DOHH2 (cell line): ENCODE measurements around the gene CTPS2.
A peak's percentile ranks its signal among the peaks of the same experiment; 100 is the strongest.

Experiments used
- H3F3A ChIP-seq: fragments of 200-600 bp; sonication (generic), shearing (Covaris generic); 2 replicates; pipeline ENCODE4 v1.6.0; 2016; ENCODE audit warnings: antibody characterized with exemption, mild to moderate bottlenecking; ENCODE audit not compliant: control insufficient read depth, insufficient read depth
- H3K27ac ChIP-seq: fragments of 200-600 bp; sonication (generic); 2 replicates; pipeline ENCODE4 v1.5.1; 2014; ENCODE audit warnings: low read depth, mild to moderate bottlenecking, low read length, moderate library complexity
- H3K27me3 ChIP-seq: fragments of 200-600 bp; sonication (generic); 2 replicates; pipeline ENCODE4 v1.6.1; 2014; ENCODE audit warnings: mild to moderate bottlenecking, low read length, mixed read lengths; ENCODE audit not compliant: control insufficient read depth
- H3K36me3 ChIP-seq: fragments of 200-600 bp; sonication (generic); 2 replicates; pipeline ENCODE4 v1.6.1; 2014; ENCODE audit warnings: mild to moderate bottlenecking, low read length, moderate library complexity, mixed read lengths; ENCODE audit not compliant: control insufficient read depth
- H3K4me1 ChIP-seq: fragments of 200-600 bp; sonication (generic); 2 replicates; pipeline ENCODE4 v1.6.1; 2014; ENCODE audit warnings: mild to moderate bottlenecking, low read length, mixed read lengths; ENCODE audit not compliant: control insufficient read depth
- H3K4me2 ChIP-seq: fragments of 200-600 bp; sonication (generic); 2 replicates; pipeline ENCODE4 v1.6.0; 2014; ENCODE audit warnings: mild to moderate bottlenecking, low read length, moderate library complexity
- H3K4me3 ChIP-seq: fragments of 200-600 bp; sonication (generic); 2 replicates; pipeline ENCODE4 v1.5.1; 2014; ENCODE audit warnings: mild to moderate bottlenecking, low read length, mixed read lengths
- H3K79me2 ChIP-seq: fragments of 200-600 bp; sonication (generic); 2 replicates; pipeline ENCODE4 v1.6.1; 2014; ENCODE audit warnings: mild to moderate bottlenecking, low read length, mixed read lengths; ENCODE audit not compliant: control insufficient read depth
- H3K9me2 ChIP-seq: fragments of 200-600 bp; sonication (generic); replicated peaks from 2 replicates; pipeline ENCODE4 v1.6.1; 2014; ENCODE audit warnings: mild to moderate bottlenecking, low read length, mixed read lengths; ENCODE audit not compliant: control insufficient read depth
- H3K9me3 ChIP-seq: fragments of 200-600 bp; sonication (generic); 2 replicates; pipeline ENCODE4 v1.6.1; 2014; ENCODE audit warnings: antibody characterized with exemption, low read length, mixed read lengths; ENCODE audit not compliant: control insufficient read depth, insufficient read depth
- H4K20me1 ChIP-seq: fragments of 200-600 bp; sonication (generic); 2 replicates; pipeline ENCODE4 v1.6.0; 2014; ENCODE audit warnings: low read depth, mild to moderate bottlenecking, antibody characterized with exemption, low read length, moderate library complexity; ENCODE audit not compliant: control insufficient read depth, insufficient read depth
- CTCF ChIP-seq: fragments of 200-600 bp; sonication (generic); IDR thresholded peaks from one replicate; pipeline ENCODE4 v1.5.1; 2014; ENCODE audit warnings: antibody characterized with exemption, mild to moderate bottlenecking, low read depth, low read length; ENCODE audit not compliant: poor library complexity, severe bottlenecking
- EZH2phosphoT487 ChIP-seq: fragments of 200-600 bp; sonication (generic); IDR thresholded peaks from 2 replicates; pipeline ENCODE4 v1.6.1; 2017; ENCODE audit warnings: borderline replicate concordance, mild to moderate bottlenecking, antibody characterized with exemption, low read length, moderate library complexity, mixed read lengths

CTPS2 gene

GRCh38 chrX:16699389-16699788 is 13.1 kb downstream of the CTPS2 start:
- H3K4me1 ChIP-seq = peaks cover 20% of the 10 kb centered on the region
- H3K79me2 ChIP-seq = peaks cover 28% of the 10 kb centered on the region
- no peaks in the 10 kb centered on the region for H4K20me1 ChIP-seq
- H3K4me2 ChIP-seq = no peak overlapping the region
- no peak for TF ChIP-seq EZH2phosphoT487
- TF ChIP-seq CTCF = no peak
- no peak overlapping the region for H3K27ac ChIP-seq
- no peaks in the 10 kb centered on the region for H3K9me2 ChIP-seq
- H3K4me3 ChIP-seq = no peak overlapping the region
- H3K36me3 ChIP-seq = peaks cover 43% of the 10 kb centered on the region
- H3F3A ChIP-seq = peaks cover 10% of the 10 kb centered on the region
- no peaks in the 10 kb centered on the region for H3K9me3 ChIP-seq
- no peaks in the 10 kb centered on the region for H3K27me3 ChIP-seq

- TF ChIP-seq CTCF (no peak), EZH2phosphoT487 (no peak)
- Histone ChIP-seq H3K4me2 (no peak overlapping the region), H3F3A (0 out of 2 replicates have a peak, but pooled peaks cover 5% of the 10 kb centered on the region), H4K20me1 (no peaks in the 10 kb centered on the region), H3K4me3 (no peak overlapping the region), H3K9me2 (no peaks in the 10 kb centered on the region), H3K79me2 (peaks cover 11% of the 10 kb centered on the region), H3K36me3 (peaks cover 45% of the 10 kb centered on the region), H3K27me3 (no peaks in the 10 kb centered on the region), H3K4me1 (no peaks in the 10 kb centered on the region), H3K27ac (no peak overlapping the region; the same call in 1 of the 2 replicates), H3K9me3 (no peaks in the 10 kb centered on the region)
Observed at GRCh38 chrX:16696956-16697355, 15.5 kb downstream of the CTPS2 start.

DNA sequence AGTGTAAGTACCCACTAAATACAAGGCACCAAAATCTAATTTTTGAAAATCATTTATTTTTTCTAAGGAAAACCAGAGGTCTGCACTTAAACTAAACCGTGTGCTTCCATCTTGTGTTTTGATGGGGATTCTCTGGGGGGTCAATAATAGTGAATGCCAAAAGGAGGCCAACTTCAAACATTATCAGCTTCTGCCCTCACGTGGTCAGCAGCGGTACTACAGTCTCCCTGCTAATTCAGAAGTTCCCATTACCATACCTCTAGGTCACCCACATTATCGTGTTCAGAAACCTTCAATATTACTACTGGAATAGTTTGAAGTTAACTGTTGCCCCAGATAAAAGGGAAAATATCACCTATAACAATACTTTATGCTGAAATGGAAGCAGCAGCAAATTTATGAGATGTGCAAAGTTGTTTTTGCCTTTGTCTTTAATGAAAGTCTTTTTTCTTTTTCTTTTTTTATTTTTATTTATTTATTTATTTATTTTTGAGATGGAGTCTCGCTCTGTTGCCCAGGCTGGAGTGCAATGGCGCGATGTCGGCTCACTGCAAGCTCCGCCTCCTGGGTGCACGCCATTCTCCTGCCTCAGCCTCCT is 17.3 kb downstream of the CTPS2 start:
- H3K9me3 ChIP-seq = no peaks in the 10 kb centered on the region
- H3K9me2 ChIP-seq = no peaks in the 10 kb centered on the region
- H3K4me2 ChIP-seq = no peak overlapping the region
- peaks cover 51% of the 10 kb centered on the region for H3K36me3 ChIP-seq
- no peak overlapping the region for H3K27ac ChIP-seq
- H3K4me1 ChIP-seq = no peaks in the 10 kb centered on the region
- H3K27me3 ChIP-seq = no peaks in the 10 kb centered on the region
- H3F3A ChIP-seq = 0 out of 2 replicates have a peak, but pooled peaks cover 5% of the 10 kb centered on the region
- TF ChIP-seq CTCF (peak; percentile 64), EZH2phosphoT487 (no peak)
- H3K4me3 ChIP-seq = no peak overlapping the region
- no peaks in the 10 kb centered on the region for H4K20me1 ChIP-seq
- H3K79me2 ChIP-seq = peaks cover 7% of the 10 kb centered on the region
